ENCODE results near the gene RANBP3. TPM values are rescaled to one million over a fixed set of nuclear protein-coding genes. Genes with fewer than 3 reads are reported as not detected.

Gene RANBP3
- total and polyA plus RNA-seq, 2 of the 8 experiments (the other 6 are each of a cell fraction or from before 2014, with no cell fraction given) = 95.4 to 122 TPM

DNA sequence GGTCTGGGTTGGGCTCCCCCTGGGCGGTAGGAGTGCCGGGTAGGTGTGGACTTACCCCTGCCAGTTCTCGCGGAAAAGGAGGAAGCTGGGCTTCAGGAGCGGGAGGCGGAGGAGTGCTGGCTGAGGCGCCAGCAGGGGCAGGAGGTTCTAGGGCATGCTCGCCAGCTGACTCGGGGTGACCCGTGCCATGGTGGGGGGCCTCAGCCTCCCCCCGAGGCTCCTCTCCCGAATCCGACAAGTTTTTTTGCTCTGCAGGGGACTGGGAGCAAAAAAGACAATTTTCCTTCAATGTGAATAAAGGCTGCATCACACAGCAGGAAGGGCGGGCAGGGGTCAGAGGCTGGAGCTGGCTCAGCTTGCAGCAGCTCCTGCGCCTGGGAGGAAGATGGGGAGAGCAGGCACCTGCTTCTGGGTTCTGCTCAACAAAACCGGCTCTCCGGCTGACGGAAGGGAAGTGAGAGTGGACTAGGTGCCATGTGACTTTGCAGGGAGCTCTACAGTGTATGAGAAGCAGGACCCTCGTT lies 26.5 kb downstream of the RANBP3 start:
- no peak overlapping the region for H3K23ac ChIP-seq (ENCODE audit: insufficient read length)
- H3K4me3 ChIP-seq (ENCODE audit: extremely low read depth in 1 of 4, insufficient read depth in 2 of 4, low read depth in 3 of 4, low read length in 4 of 4) = peak overlapping the region in 2 of 4 experiments; percentile 5 to 28; a peak in 3 of 8 replicates
- peaks cover 27% of the 10 kb centered on the region for H3K79me1 ChIP-seq (ENCODE audit: low read depth, low read length)
- H2BK5ac ChIP-seq (ENCODE audit: low read depth, low read length) = no peak overlapping the region
- peaks cover 3 to 87% of the 10 kb centered on the region in 2 experiments for H3K79me2 ChIP-seq (ENCODE audit: control insufficient read depth in 1 of 2, insufficient read depth in 2 of 2, low read length in 2 of 2)
- H3K36me3 ChIP-seq (ENCODE audit: control insufficient read depth in 2 of 4, insufficient read depth in 4 of 4, low read length in 3 of 4) = peaks cover 0 to 3% (median 0%) of the 10 kb centered on the region in 4 experiments; a peak in 1 of 8 replicates
- H4K5ac ChIP-seq (ENCODE audit: insufficient read length, low read depth, low read length) = no peak overlapping the region
- 23% methylated on average over 19 of the region's 19 CpGs; no CpG with 5 or more reads in 1 of the 2 experiments for WGBS, 2 experiments (ENCODE audit: extremely low coverage in 1 of 2, insufficient coverage in 1 of 2, insufficient read length in 1 of 2, insufficient replicate concordance in 2 of 2, low coverage in 1 of 2, low lambda C conversion rate in 2 of 2, missing lambda C conversion rate in 1 of 2)
- no peaks in the 10 kb centered on the region for H3K23me2 ChIP-seq (ENCODE audit: low read depth, low read length)
- peaks cover 31 to 54% (median 38%) of the 10 kb centered on the region in 4 experiments for H3K4me1 ChIP-seq (replicated peaks in 1 of 4; ENCODE audit: control insufficient read depth in 3 of 4, insufficient read depth in 4 of 4, low read length in 3 of 4)
- no peak overlapping the region for H4K91ac ChIP-seq (replicated peaks; ENCODE audit: insufficient read length, low read length)
- POLR2A ChIA-PET (ENCODE audit: partially characterized antibody) = interaction anchor here (0.9 to 4.0 kb wide), 7 partner anchors 8 to 123 kb away, joined by 3 to 13 read pairs (median 4); partner anchors contain the start of gene NDUFA11
- H2AK5ac ChIP-seq (ENCODE audit: low read depth, low read length) = no peak overlapping the region
- peaks cover 33 to 45% of the 10 kb centered on the region in 2 experiments for H4K20me1 ChIP-seq (replicated peaks in 1 of 2; ENCODE audit: control insufficient read depth in 1 of 2, insufficient read depth in 2 of 2, low read length in 2 of 2)
- H3K27ac ChIP-seq (ENCODE audit: low read depth, low read length) = no peak overlapping the region
- peak overlapping the region; percentile 54 to 65 for H3K4me2 ChIP-seq (ENCODE audit: insufficient read depth in 1 of 2, low read depth in 2 of 2, low read length in 2 of 2)
- peak overlapping the region; percentile 22; the same call in 1 of the 2 replicates for H3K18ac ChIP-seq (ENCODE audit: extremely low read depth, low read length)
- no peak overlapping the region for H2BK12ac ChIP-seq (ENCODE audit: low read depth, low read length)
- DNase-seq (ENCODE audit: low read depth in 1 of 2, low spot score in 2 of 2) = no peak
- CTCF ChIA-PET (ENCODE audit: partially characterized antibody) = interaction anchor here (0.6 to 6.0 kb wide), 7 partner anchors 8 to 715 kb away, joined by 3 to 48 read pairs (median 5); no protein-coding TSS in a partner anchor
- no peaks in the 10 kb centered on the region for H3K9me3 ChIP-seq (ENCODE audit: insufficient read depth in 2 of 2, low read depth in 1 of 2, low read length in 1 of 2)
- no peak overlapping the region for H3K56ac ChIP-seq (replicated peaks; ENCODE audit: insufficient read length, low read depth, low read length)
- H3K4ac ChIP-seq (replicated peaks; ENCODE audit: insufficient read length, low read depth, low read length) = no peak overlapping the region
- no peak overlapping the region for H2BK120ac ChIP-seq (replicated peaks; ENCODE audit: low read depth, low read length)
- TF ChIP-seq CHD1 (IDR thresholded peaks at IDR 0.05; ENCODE audit: low read depth, low read length) = no peak
- TF ChIP-seq RBBP5 (IDR thresholded peaks at IDR 0.05; ENCODE audit: borderline replicate concordance, low read depth, low read length) = no peak
- TF ChIP-seq CBX5 (IDR thresholded peaks at IDR 0.05; ENCODE audit: low read depth, low read length) = no peak
- no peak for TF ChIP-seq CBX8 (IDR thresholded peaks at IDR 0.05; ENCODE audit: borderline replicate concordance, low read depth, low read length)
- no peak for TF ChIP-seq KDM5A (IDR thresholded peaks at IDR 0.05; ENCODE audit: low read length)
- no peaks in the 10 kb centered on the region; a peak in 1 of 7 replicates for H3K27me3 ChIP-seq (replicated peaks in 1 of 4; ENCODE audit: control insufficient read depth in 3 of 4, extremely low read depth in 1 of 4, insufficient read depth in 3 of 4, low read length in 3 of 4)
- H2BK20ac ChIP-seq (ENCODE audit: low read length) = no peak overlapping the region
- no peak overlapping the region for H2AFZ ChIP-seq (ENCODE audit: low read length)
- H3K14ac ChIP-seq (ENCODE audit: insufficient read length) = no peak overlapping the region
- FAIRE-seq = no peak
- no peak overlapping the region for H4K8ac ChIP-seq (ENCODE audit: extremely low read depth, insufficient read depth, low read length)
- H2BK15ac ChIP-seq (ENCODE audit: low read length) = no peak overlapping the region
- H3K9ac ChIP-seq (replicated peaks in 1 of 4; ENCODE audit: extremely low read depth in 1 of 4, low read depth in 3 of 4, low read length in 3 of 4) = no peak overlapping the region

Data from H1 (cell line).